Dermis microvascular lymphatic vessel endothelial cell (primary cell): ENCODE results near the gene IL16. TPM values are rescaled to one million over a fixed set of nuclear protein-coding genes. Genes with fewer than 3 reads are reported as not detected.

Experiments used
- DNase-seq, 2 donors: peaks; one replicate each; pipeline versions ENCODE4 v3.0.0 to v3.0.0-alpha.2; 2010; ENCODE audit warnings: low read depth in 2 of 2
- total RNA-seq: library from RNA; depleted of rRNA; stranded (reverse); fragments of >200 nt; gene quantifications from 2 replicates; pipeline ENCODE4 v1.2.1, GENCODE V29; 2014

IL16 gene
- total RNA-seq, 1 donor from 2014 or later, result 2.4 TPM

- DNase-seq, result no peak
Measured at GRCh38 chr15:81254916-81255290, 58.2 kb downstream of the IL16 start.

- DNase-seq, result no peak
Measured at GRCh38 chr15:81255315-81255957, 58.8 kb downstream of the IL16 start.

DNA sequence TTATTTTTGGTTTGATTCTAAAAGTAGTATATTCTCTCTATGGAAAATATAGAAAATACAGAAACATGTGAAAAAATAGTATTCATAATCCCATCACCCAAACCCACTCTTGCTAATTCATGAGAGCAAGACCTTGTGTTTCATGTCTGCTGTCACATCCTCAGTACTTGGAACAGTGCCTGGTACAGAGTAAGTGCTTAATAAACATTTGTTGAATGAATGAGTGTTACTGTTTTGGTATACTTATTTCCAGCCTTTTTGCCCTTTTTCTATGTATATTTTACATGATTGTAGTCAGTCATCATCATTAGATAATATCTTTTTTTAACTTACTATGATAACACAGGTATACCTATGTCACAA lies 59.3 kb downstream of the IL16 start:
- no peak for DNase-seq

- DNase-seq, result peak in 1 of 2 donors; percentile 33
Measured at GRCh38 chr15:81256916-81257315, 60.2 kb downstream of the IL16 start.

GRCh38 chr15:81257435-81257834 lies 60.8 kb downstream of the IL16 start:
- no peak for DNase-seq

DNA sequence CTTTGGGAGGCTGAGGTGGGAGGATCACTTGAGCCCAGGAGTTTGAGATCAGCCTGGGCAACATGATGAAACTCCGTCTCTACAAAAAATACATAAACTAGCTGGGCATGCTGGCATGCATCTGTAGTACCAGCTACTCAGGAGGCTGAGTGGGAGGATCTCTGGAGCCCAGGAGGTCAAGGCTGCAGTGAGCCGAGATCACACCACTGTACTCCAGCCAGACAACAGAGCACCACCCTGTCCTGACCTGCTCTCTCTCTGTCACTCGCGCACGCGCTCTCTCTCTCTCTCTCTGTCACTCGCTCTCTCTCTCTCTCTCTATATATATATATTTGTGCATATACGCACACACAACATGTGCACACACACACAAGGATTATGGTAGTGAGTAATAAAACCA lies 61.8 kb downstream of the IL16 start:
- DNase-seq, result no peak

GRCh38 chr15:81259760-81260298 lies 63.1 kb downstream of the IL16 start:
- no peak for DNase-seq

DNA sequence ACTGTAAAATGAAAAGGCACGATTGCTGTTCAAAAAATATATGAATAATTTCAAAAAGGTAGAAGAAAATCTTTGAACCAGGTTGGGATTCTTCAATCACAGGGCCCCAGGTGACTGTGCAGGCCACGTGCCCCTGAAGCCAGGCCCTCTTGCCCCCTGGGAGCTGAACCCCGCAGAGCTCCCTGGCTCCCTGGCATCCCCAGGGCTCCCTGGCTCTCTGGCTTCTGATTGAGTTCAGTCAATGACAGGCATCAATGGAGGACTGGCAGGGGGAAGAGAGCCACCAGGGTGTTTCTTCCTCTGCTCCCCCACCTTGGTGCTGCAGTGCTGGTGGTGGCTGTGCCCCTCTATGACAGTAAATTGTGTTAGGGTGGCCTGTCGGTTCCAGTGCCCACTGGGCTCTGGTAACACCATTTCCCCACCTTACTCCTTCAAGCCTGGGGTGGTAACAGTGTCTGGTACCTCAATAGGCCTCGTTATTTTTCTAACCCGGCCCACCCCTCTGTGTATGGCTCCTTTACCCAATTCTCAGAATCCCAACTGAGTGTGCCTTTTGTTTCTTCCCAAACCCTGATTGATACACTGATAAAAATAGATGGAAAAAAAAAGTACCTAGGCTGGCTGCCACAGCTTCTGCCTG lies 64.6 kb downstream of the IL16 start:
- no peak for DNase-seq

DNA sequence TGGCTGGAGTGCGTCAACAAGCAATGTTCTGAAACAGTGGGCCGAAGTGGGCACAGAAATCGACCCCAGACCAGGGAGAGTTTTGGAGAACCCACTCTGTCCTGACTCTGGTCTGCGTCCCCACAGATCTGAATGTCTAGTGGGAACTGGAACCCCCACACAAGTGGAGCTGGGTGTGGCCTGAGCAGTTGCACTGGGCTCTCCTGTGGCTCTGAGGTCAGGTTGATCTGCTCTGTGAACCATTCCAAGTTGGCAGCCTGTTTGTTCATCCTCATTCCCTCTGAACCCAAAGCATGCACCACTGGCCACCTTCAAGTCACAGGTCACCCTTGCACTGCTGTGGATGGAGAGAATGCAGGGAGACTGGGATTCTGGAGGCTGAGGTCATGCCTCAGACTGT lies 66.8 kb downstream of the IL16 start:
- no peak for DNase-seq

- DNase-seq, result no peak
Measured at GRCh38 chr15:81264072-81264857, 67.6 kb downstream of the IL16 start.

DNA sequence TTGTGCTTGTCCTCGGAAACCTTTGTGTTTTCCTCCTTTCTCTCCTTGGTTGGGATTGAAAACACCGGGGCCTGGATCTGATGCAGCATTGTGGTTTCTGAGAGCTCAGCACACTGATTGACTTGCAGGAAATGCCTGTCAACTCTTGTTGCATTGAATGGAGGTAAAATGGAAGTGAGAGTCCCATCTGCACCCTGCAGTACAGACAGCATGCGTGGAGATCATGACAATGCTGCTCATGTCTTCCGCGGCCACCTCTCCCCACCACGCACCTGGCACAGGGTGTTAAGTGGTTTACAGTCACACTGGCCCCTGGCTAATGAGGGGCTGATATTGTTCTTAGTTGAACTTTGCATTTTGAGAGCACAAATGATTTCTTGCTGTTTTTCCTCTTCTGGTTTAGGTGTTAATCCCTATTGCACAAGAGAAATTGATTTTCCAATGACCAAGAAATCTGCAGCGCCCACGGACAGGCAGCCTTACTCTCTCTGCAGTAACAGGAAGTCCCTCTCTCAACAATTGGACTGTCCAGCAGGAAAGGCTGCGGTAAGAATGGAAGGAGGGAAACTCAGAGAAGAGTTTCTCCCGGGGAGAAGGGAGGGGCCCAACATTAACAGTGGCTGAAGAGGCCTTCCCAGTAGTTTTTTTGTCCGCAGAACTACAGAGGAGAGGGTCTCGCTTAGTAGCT lies 68.7 kb downstream of the IL16 start:
- no peak for DNase-seq

GRCh38 chr15:81265944-81266775 lies 69.5 kb downstream of the IL16 start:
- DNase-seq, result peak; percentile 63 to 81

DNA sequence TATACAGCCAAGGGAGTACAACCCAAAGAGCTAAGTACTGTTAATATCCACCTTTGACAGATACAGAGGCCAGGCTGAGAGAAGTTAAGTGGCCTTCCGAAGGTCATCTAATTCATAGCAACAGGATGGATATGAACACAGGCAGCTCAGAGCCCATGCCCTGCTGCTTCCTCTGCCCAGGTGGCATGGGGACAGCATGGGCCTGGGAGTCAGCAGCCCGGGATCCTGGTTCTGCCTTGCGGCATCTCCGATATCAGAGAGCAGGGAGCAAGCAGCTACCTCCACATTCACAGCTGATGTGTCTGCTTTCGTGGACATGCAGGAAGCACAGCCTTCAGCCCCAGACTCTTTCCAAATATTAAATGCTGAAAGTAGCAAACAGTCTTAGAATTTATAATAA lies 71.7 kb downstream of the IL16 start:
- no peak for DNase-seq

- no peak for DNase-seq
Measured at GRCh38 chr15:81268881-81269601, 72.4 kb downstream of the IL16 start.

DNA sequence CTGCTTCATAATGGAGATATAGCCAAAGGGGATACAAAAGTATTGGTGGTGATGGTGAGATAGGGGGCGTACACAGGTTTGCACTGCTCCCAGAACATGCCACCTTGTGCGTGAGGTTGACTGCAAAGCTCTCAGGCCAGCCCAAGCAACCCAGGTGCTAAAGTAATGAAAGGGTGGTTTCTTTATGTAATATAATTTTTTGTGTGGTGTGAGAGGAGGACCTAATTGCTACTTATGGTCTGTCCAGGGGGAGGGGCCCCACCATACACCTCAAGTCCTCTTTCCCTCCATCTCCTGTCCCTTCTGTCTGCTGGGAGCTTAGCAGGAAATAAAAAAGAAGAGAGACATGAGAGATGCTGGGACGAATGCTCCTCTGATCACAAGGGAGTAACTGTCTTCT lies 73.5 kb downstream of the IL16 start:
- no peak for DNase-seq

GRCh38 chr15:81270781-81271491 lies 74.3 kb downstream of the IL16 start:
- no peak for DNase-seq

- DNase-seq, result peak in 1 of 2 donors; percentile 6
Measured at GRCh38 chr15:81271761-81272644, 75.3 kb downstream of the IL16 start.

GRCh38 chr15:81273200-81273599 lies 76.5 kb downstream of the IL16 start:
- no peak for DNase-seq

- no peak for DNase-seq
Measured at GRCh38 chr15:81273855-81274254, 77.2 kb downstream of the IL16 start.
